ENCODE data around the gene LRP11. TPM values are rescaled to one million over a fixed set of nuclear protein-coding genes. Genes with fewer than 3 reads are reported as not detected.

The LRP11 gene
- total RNA-seq, 3 donors from 2014 or later (not counting 1 experiment from before 2014, with no cell fraction given): 0.16 to 0.43 (median 0.26) TPM

GRCh38 chr6:149859368-149859767 is 4.8 kb downstream of the LRP11 start:
- H3K36me3 ChIP-seq (ENCODE audit: control insufficient read depth, insufficient read depth, low read length): no peaks in the 10 kb centered on the region
- DNase-seq: no peak

GRCh38 chr6:149857541-149857940 is 6.6 kb downstream of the LRP11 start:
- no peaks in the 10 kb centered on the region for H3K36me3 Mint-ChIP-seq
- H3K4me3 Mint-ChIP-seq: no peak overlapping the region
- no peak overlapping the region for H3K4me3 ChIP-seq (ENCODE audit: low read length)
- H3K4me1 ChIP-seq (ENCODE audit: control insufficient read depth, insufficient read depth, low read length): peaks cover 11% of the 10 kb centered on the region
- H3K27me3 ChIP-seq (ENCODE audit: control insufficient read depth, insufficient read depth, low read length): no peaks in the 10 kb centered on the region
- H3K27me3 Mint-ChIP-seq (ENCODE audit: low read depth in 2 of 2): peaks cover 27 to 56% of the 10 kb centered on the region in 2 donors
- intact Hi-C loops (cut with micrococcal nuclease): no loop called here
- TF ChIP-seq CTCF (IDR thresholded peaks at IDR 0.05): no peak
- no peak for ATAC-seq
- no peaks in the 10 kb centered on the region for H3K9me3 ChIP-seq (ENCODE audit: control insufficient read depth, insufficient read depth, low read length)
- H3K27ac Mint-ChIP-seq: no peak overlapping the region
- 97% methylated on average over 5 of the region's 5 CpGs for WGBS (ENCODE audit: insufficient coverage)
- H3K9me3 Mint-ChIP-seq: no peaks in the 10 kb centered on the region
- no peaks in the 10 kb centered on the region for H3K36me3 ChIP-seq (ENCODE audit: control insufficient read depth, insufficient read depth, low read length)
- H3K4me1 Mint-ChIP-seq: peaks cover 4 to 6% of the 10 kb centered on the region in 2 donors
- H3K27ac ChIP-seq (ENCODE audit: low read length): no peak overlapping the region
- DNase-seq: no peak

More at GRCh38 chr6:149859368-149859767, 4.8 kb downstream of the LRP11 start:
- H3K27ac ChIP-seq (ENCODE audit: low read length): no peak overlapping the region
- WGBS (ENCODE audit: insufficient coverage): 97% methylated on average over 6 of the region's 7 CpGs
- Mint-ChIP-seq H3K4me3 (no peak overlapping the region), H3K27ac (no peak overlapping the region), H3K36me3 (no peaks in the 10 kb centered on the region), H3K27me3 (ENCODE audit: low read depth in 2 of 2) (peaks cover 28 to 55% of the 10 kb centered on the region in 2 donors), H3K4me1 (peaks cover 0 to 5% of the 10 kb centered on the region in 2 donors), H3K9me3 (no peaks in the 10 kb centered on the region)
- no peaks in the 10 kb centered on the region for H3K9me3 ChIP-seq (ENCODE audit: control insufficient read depth, insufficient read depth, low read length)
- H3K27me3 ChIP-seq (ENCODE audit: control insufficient read depth, insufficient read depth, low read length): peaks cover 2% of the 10 kb centered on the region
- intact Hi-C loops (cut with micrococcal nuclease): no loop called here
- no peak overlapping the region for H3K4me3 ChIP-seq (ENCODE audit: low read length)
- H3K4me1 ChIP-seq (ENCODE audit: control insufficient read depth, insufficient read depth, low read length): peaks cover 8% of the 10 kb centered on the region
- no peak for ATAC-seq
- no peak for TF ChIP-seq CTCF (IDR thresholded peaks at IDR 0.05)

GRCh38 chr6:149856256-149856994 is 7.7 kb downstream of the LRP11 start:
- Mint-ChIP-seq H3K9me3 (no peaks in the 10 kb centered on the region), H3K4me3 (no peak overlapping the region), H3K4me1 (peaks cover 8 to 13% of the 10 kb centered on the region in 2 donors), H3K36me3 (no peaks in the 10 kb centered on the region), H3K27me3 (ENCODE audit: low read depth in 2 of 2) (peaks cover 31 to 55% of the 10 kb centered on the region in 2 donors), H3K27ac (no peak overlapping the region)
- H3K4me3 ChIP-seq (ENCODE audit: low read length): no peak overlapping the region
- no peaks in the 10 kb centered on the region for H3K9me3 ChIP-seq (ENCODE audit: control insufficient read depth, insufficient read depth, low read length)
- no peaks in the 10 kb centered on the region for H3K27me3 ChIP-seq (ENCODE audit: control insufficient read depth, insufficient read depth, low read length)
- TF ChIP-seq CTCF (IDR thresholded peaks at IDR 0.05): no peak
- DNase-seq: no peak
- 93% methylated on average over 8 of the region's 10 CpGs for WGBS (ENCODE audit: insufficient coverage)
- ATAC-seq: no peak
- no peak overlapping the region for H3K27ac ChIP-seq (ENCODE audit: low read length)
- intact Hi-C loops (cut with micrococcal nuclease): no loop called here
- peaks cover 15% of the 10 kb centered on the region for H3K4me1 ChIP-seq (ENCODE audit: control insufficient read depth, insufficient read depth, low read length)
- H3K36me3 ChIP-seq (ENCODE audit: control insufficient read depth, insufficient read depth, low read length): no peaks in the 10 kb centered on the region
